ENCODE results near the gene NPFFR1. TPM values are rescaled to one million over a fixed set of nuclear protein-coding genes. Genes with fewer than 3 reads are reported as not detected.

Gene NPFFR1
- total RNA-seq, 1 donor from 2014 or later, result not detected

- H3K4me1 Mint-ChIP-seq (ENCODE audit: low read depth), result peaks cover 20% of the 10 kb centered on the region
- H3K9me3 Mint-ChIP-seq (ENCODE audit: low read depth), result no peaks in the 10 kb centered on the region
- peaks cover 1% of the 10 kb centered on the region for H3K36me3 Mint-ChIP-seq (ENCODE audit: low read depth)
- H3K4me3 Mint-ChIP-seq (ENCODE audit: unreplicated experiment), result no peak overlapping the region
- DNase-seq (ENCODE audit: low spot score), result no peak
- no peak for TF ChIP-seq CTCF (IDR thresholded peaks at IDR 0.05)
- H3K27ac Mint-ChIP-seq (ENCODE audit: unreplicated experiment), result no peak overlapping the region
- no peaks in the 10 kb centered on the region for H3K27me3 Mint-ChIP-seq (ENCODE audit: low read depth)
Measured at GRCh38 chr10:70234668-70235447, 48.9 kb downstream of the NPFFR1 start.

GRCh38 chr10:70233939-70234300 lies 49.9 kb downstream of the NPFFR1 start:
- H3K27me3 Mint-ChIP-seq (ENCODE audit: low read depth), result no peaks in the 10 kb centered on the region
- peak overlapping the region; percentile 96 for H3K4me3 Mint-ChIP-seq (ENCODE audit: unreplicated experiment)
- H3K9me3 Mint-ChIP-seq (ENCODE audit: low read depth), result no peaks in the 10 kb centered on the region
- peaks cover 4% of the 10 kb centered on the region for H3K36me3 Mint-ChIP-seq (ENCODE audit: low read depth)
- peak; percentile 24 for TF ChIP-seq CTCF (IDR thresholded peaks at IDR 0.05)
- H3K4me1 Mint-ChIP-seq (ENCODE audit: low read depth), result peaks cover 20% of the 10 kb centered on the region
- DNase-seq (ENCODE audit: low spot score), result no peak
- peak overlapping the region; percentile 88 for H3K27ac Mint-ChIP-seq (ENCODE audit: unreplicated experiment)

- peak; percentile 99 for DNase-seq (ENCODE audit: low spot score)
- H3K27me3 Mint-ChIP-seq (ENCODE audit: low read depth), result no peaks in the 10 kb centered on the region
- no peaks in the 10 kb centered on the region for H3K9me3 Mint-ChIP-seq (ENCODE audit: low read depth)
- H3K4me3 Mint-ChIP-seq (ENCODE audit: unreplicated experiment), result peak within 1 kb of the TSS; percentile 96
- H3K4me1 Mint-ChIP-seq (ENCODE audit: low read depth), result peaks cover 25% of the 10 kb centered on the region
- peaks cover 7% of the 10 kb centered on the region for H3K36me3 Mint-ChIP-seq (ENCODE audit: low read depth)
- TF ChIP-seq CTCF (IDR thresholded peaks at IDR 0.05), result peak; percentile 70
- H3K27ac Mint-ChIP-seq (ENCODE audit: unreplicated experiment), result peak within 1 kb of the TSS; percentile 93
Measured at GRCh38 chr10:70233109-70233938, 50.5 kb downstream of the NPFFR1 start, which contains the start of gene PPA1. Gene PPA1 (minus strand): TSS chr10:70233429. CDS start chr10:70233327, 102 bp downstream.

GRCh38 chr10:70232859-70233108 lies 51.0 kb downstream of the NPFFR1 start:
- no peaks in the 10 kb centered on the region for H3K27me3 Mint-ChIP-seq (ENCODE audit: low read depth)
- no peak for DNase-seq (ENCODE audit: low spot score)
- TF ChIP-seq CTCF (IDR thresholded peaks at IDR 0.05), result no peak
- H3K27ac Mint-ChIP-seq (ENCODE audit: unreplicated experiment), result peak overlapping the region; percentile 93
- peak overlapping the region; percentile 96 for H3K4me3 Mint-ChIP-seq (ENCODE audit: unreplicated experiment)
- peaks cover 7% of the 10 kb centered on the region for H3K36me3 Mint-ChIP-seq (ENCODE audit: low read depth)
- peaks cover 30% of the 10 kb centered on the region for H3K4me1 Mint-ChIP-seq (ENCODE audit: low read depth)
- no peaks in the 10 kb centered on the region for H3K9me3 Mint-ChIP-seq (ENCODE audit: low read depth)

- Mint-ChIP-seq H3K4me3 (ENCODE audit: unreplicated experiment) (peak overlapping the region; percentile 96), H3K4me1 (ENCODE audit: low read depth) (peaks cover 33% of the 10 kb centered on the region), H3K9me3 (ENCODE audit: low read depth) (no peaks in the 10 kb centered on the region), H3K27me3 (ENCODE audit: low read depth) (no peaks in the 10 kb centered on the region), H3K27ac (ENCODE audit: unreplicated experiment) (peak overlapping the region; percentile 93), H3K36me3 (ENCODE audit: low read depth) (peaks cover 7% of the 10 kb centered on the region)
- TF ChIP-seq CTCF (IDR thresholded peaks at IDR 0.05), result no peak
- DNase-seq (ENCODE audit: low spot score), result no peak
Measured at GRCh38 chr10:70232155-70232858, 51.5 kb downstream of the NPFFR1 start.
